GM21576 (cell line): ENCODE data around the gene HYAL1.
"Not testable (repeated sequence)": the region's sequence is repeated elsewhere in the genome, so short reads cannot be mapped to it uniquely, and the experiment has no call there.

Experiments used
- ATAC-seq: cut with Tn5 transposase; IDR thresholded peaks from one replicate; pipeline ENCODE4 v1.9.1; 2021; ENCODE audit warnings: mild to moderate bottlenecking, moderate library complexity; ENCODE audit not compliant: unreplicated experiment

HYAL1 gene

GRCh38 chr3:50319894-50320625, 16.7 kb upstream of the HYAL1 start:
- no peak for ATAC-seq

- ATAC-seq, result no peak
These were observed 16.0 kb upstream of the HYAL1 start for GRCh38 chr3:50319181-50319893.

- no peak for ATAC-seq
These were observed 15.2 kb upstream of the HYAL1 start for GRCh38 chr3:50318615-50319014.

- ATAC-seq, result no peak
These were observed 14.8 kb upstream of the HYAL1 start for GRCh38 chr3:50318163-50318562.

GRCh38 chr3:50317300-50317699, 13.9 kb upstream of the HYAL1 start:
- no peak for ATAC-seq

GRCh38 chr3:50316657-50317242, 13.4 kb upstream of the HYAL1 start:
- no peak for ATAC-seq

GRCh38 chr3:50314816-50315215, 11.4 kb upstream of the HYAL1 start:
- no peak for ATAC-seq

GRCh38 chr3:50314342-50314741, 11.0 kb upstream of the HYAL1 start:
- no peak for ATAC-seq

- not testable (repeated sequence) for ATAC-seq
These were observed 8.7 kb upstream of the HYAL1 start for GRCh38 chr3:50312041-50312440.

GRCh38 chr3:50304601-50305000, 1.2 kb upstream of the HYAL1 start:
- ATAC-seq, result no peak

GRCh38 chr3:50302095-50303012, 1.0 kb downstream of the HYAL1 start:
- no peak for ATAC-seq

- ATAC-seq, result no peak
These were observed 2.6 kb downstream of the HYAL1 start for GRCh38 chr3:50300681-50301254.

GRCh38 chr3:50299929-50300680, 3.3 kb downstream of the HYAL1 start:
- ATAC-seq, result no peak

GRCh38 chr3:50299638-50299928, 3.8 kb downstream of the HYAL1 start:
- no peak for ATAC-seq

- ATAC-seq, result peak; percentile 81
These were observed 4.3 kb downstream of the HYAL1 start, which contains the start of the genes HYAL3 and NAA80 for GRCh38 chr3:50298836-50299637. HYAL3 (minus strand) TSS chr3:50299405; CDS start chr3:50295602, 3,803 bp downstream. NAA80 (minus strand) TSS chr3:50299405; CDS start chr3:50297463, 1,942 bp downstream.

- ATAC-seq, result no peak
These were observed 5.3 kb downstream of the HYAL1 start for GRCh38 chr3:50297896-50298725.

- no peak for ATAC-seq
These were observed 6.0 kb downstream of the HYAL1 start for GRCh38 chr3:50297384-50297775.

- ATAC-seq, result no peak
These were observed 6.5 kb downstream of the HYAL1 start for GRCh38 chr3:50296721-50297383.
